ENCODE data around the gene TMEM179.

- TF ChIP-seq, protein P1, sequence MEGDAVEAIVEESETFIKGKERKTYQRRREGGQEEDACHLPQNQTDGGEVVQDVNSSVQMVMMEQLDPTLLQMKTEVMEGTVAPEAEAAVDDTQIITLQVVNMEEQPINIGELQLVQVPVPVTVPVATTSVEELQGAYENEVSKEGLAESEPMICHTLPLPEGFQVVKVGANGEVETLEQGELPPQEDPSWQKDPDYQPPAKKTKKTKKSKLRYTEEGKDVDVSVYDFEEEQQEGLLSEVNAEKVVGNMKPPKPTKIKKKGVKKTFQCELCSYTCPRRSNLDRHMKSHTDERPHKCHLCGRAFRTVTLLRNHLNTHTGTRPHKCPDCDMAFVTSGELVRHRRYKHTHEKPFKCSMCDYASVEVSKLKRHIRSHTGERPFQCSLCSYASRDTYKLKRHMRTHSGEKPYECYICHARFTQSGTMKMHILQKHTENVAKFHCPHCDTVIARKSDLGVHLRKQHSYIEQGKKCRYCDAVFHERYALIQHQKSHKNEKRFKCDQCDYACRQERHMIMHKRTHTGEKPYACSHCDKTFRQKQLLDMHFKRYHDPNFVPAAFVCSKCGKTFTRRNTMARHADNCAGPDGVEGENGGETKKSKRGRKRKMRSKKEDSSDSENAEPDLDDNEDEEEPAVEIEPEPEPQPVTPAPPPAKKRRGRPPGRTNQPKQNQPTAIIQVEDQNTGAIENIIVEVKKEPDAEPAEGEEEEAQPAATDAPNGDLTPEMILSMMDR (IDR thresholded peaks at IDR 0.05; ENCODE audit: low read depth, low read length, poor library complexity, severe bottlenecking): no peak
- no peak for TF ChIP-seq EZH2phosphoT487 (IDR thresholded peaks at IDR 0.05; ENCODE audit: borderline replicate concordance, low read length)
Measured at GRCh38 chr14:104598039-104598909, 6.3 kb downstream of the TMEM179 start.

All from DOHH2 (cell line).